Nephron progenitor cell (in vitro differentiated cells): ENCODE measurements around the gene RADIL.
A peak's percentile ranks its signal among the peaks of the same experiment; 100 is the strongest.

ENCODE experiments used
- DNase-seq: peaks from one replicate; pipeline ENCODE4 v3.0.0; 2021
- H3K27ac Mint-ChIP-seq: 2 replicates; pipeline ENCODE4 v1.8.0; 2021; ENCODE audit warnings: mild to moderate bottlenecking, moderate library complexity, mixed read lengths
- H3K27me3 Mint-ChIP-seq: 2 replicates; pipeline ENCODE4 v1.8.0; 2021; ENCODE audit warnings: mild to moderate bottlenecking, low read depth, mixed read lengths; ENCODE audit not compliant: poor library complexity
- H3K36me3 Mint-ChIP-seq: 2 replicates; pipeline ENCODE4 v1.8.0; 2021; ENCODE audit warnings: low read depth, mixed read lengths
- H3K4me1 Mint-ChIP-seq: 2 replicates; pipeline ENCODE4 v1.8.0; 2021; ENCODE audit warnings: mixed read lengths
- H3K4me3 Mint-ChIP-seq: 2 replicates; pipeline ENCODE4 v1.8.0; 2021; ENCODE audit warnings: mild to moderate bottlenecking, moderate library complexity, mixed read lengths
- H3K9me3 Mint-ChIP-seq: 2 replicates; pipeline ENCODE4 v1.8.0; 2021; ENCODE audit warnings: mild to moderate bottlenecking, moderate library complexity, mixed read lengths
- CTCF ChIP-seq: fragments of 200-600 bp; sonication (generic); IDR thresholded peaks from 2 replicates; pipeline ENCODE4 v1.5.0; 2021; ENCODE audit warnings: antibody characterized with exemption

Gene RADIL

GRCh38 chr7:4774007-4774406, 109.5 kb downstream of the RADIL start:
- H3K27me3 Mint-ChIP-seq, result peaks cover 3% of the 10 kb centered on the region
- no peak for TF ChIP-seq CTCF
- H3K4me1 Mint-ChIP-seq, result peaks cover 31% of the 10 kb centered on the region
- no peak for DNase-seq
- H3K27ac Mint-ChIP-seq, result peak overlapping the region; percentile 17
- no peaks in the 10 kb centered on the region for H3K36me3 Mint-ChIP-seq
- peak overlapping the region; percentile 99 for H3K4me3 Mint-ChIP-seq
- no peaks in the 10 kb centered on the region for H3K9me3 Mint-ChIP-seq

DNA sequence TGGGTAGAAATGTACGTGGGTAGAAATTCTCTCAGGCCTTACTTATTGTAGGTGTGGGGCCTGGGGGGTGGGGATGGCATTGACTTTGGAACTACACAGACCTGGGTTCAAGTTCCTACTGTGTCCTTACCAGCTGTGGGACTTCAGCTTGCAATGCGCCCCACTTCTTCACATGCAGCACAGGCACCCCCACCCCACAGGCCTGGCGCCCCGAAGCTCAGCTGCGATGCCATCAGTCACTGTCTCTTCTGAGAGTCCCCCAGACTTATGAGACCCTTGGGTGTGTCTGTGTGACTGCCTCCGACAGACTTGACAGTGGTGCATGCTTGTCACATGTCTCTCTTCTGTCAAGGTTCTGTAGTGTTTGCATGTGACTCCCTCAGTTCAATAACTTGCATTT, 111.2 kb downstream of the RADIL start:
- H3K4me3 Mint-ChIP-seq, result no peak overlapping the region
- peaks cover 3% of the 10 kb centered on the region for H3K27me3 Mint-ChIP-seq
- TF ChIP-seq CTCF, result no peak
- DNase-seq, result no peak
- H3K4me1 Mint-ChIP-seq, result peaks cover 36% of the 10 kb centered on the region
- no peaks in the 10 kb centered on the region for H3K9me3 Mint-ChIP-seq
- no peak overlapping the region for H3K27ac Mint-ChIP-seq
- H3K36me3 Mint-ChIP-seq, result no peaks in the 10 kb centered on the region

DNA sequence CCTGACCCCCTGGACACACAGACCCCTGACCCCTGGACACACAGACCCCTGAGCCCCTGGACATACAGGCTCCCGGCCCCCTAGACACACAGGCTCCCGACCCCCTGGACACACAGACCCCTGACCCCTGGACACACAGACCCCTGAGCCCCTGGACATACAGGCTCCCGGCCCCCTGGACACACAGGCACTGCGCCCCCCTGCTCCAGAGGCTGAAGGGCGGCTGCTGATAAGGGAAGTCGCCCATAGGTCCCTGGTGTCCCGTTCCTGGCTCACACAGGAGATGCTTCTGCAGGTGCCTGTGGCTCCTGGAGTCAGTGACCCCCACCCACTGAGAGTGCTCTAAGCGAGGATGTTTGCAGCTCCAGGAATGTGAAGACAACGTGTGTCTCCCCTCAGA, 111.8 kb downstream of the RADIL start:
- no peak for TF ChIP-seq CTCF
- Mint-ChIP-seq H3K27me3 (peaks cover 3% of the 10 kb centered on the region), H3K4me3 (no peak overlapping the region), H3K36me3 (peaks cover 3% of the 10 kb centered on the region), H3K9me3 (no peaks in the 10 kb centered on the region), H3K4me1 (peaks cover 32% of the 10 kb centered on the region), H3K27ac (no peak overlapping the region)
- no peak for DNase-seq

DNA sequence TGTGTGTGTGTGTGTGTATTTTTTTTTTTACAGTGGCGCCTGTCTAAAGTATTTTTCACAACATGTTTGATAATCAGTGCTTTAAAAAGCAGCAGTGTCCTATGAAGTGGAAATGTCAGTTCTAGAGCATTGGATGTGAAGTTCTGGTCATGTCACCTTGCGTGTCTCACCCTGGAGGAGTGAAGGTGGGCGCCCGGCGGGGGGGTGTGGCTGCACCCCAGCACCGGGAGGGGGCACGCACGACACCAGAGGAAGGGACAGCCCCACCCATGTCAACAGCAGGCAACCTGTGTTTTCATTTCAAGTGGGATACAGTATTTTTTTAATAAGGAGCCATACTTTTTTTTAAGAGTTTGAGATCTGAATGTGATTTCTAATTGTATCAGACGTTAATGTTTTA, 112.6 kb downstream of the RADIL start:
- Mint-ChIP-seq H3K4me3 (no peak overlapping the region), H3K27me3 (peaks cover 3% of the 10 kb centered on the region), H3K9me3 (no peaks in the 10 kb centered on the region), H3K36me3 (peaks cover 6% of the 10 kb centered on the region), H3K4me1 (peaks cover 25% of the 10 kb centered on the region), H3K27ac (no peak overlapping the region)
- no peak for DNase-seq
- no peak for TF ChIP-seq CTCF

GRCh38 chr7:4769761-4770160, 113.8 kb downstream of the RADIL start:
- H3K27ac Mint-ChIP-seq, result peak overlapping the region; percentile 65
- TF ChIP-seq CTCF, result no peak

More at GRCh38 chr7:4769761-4770160, 113.8 kb downstream of the RADIL start:
- DNase-seq, result no peak
- Mint-ChIP-seq H3K9me3 (no peaks in the 10 kb centered on the region), H3K27me3 (peaks cover 3% of the 10 kb centered on the region), H3K4me3 (no peak overlapping the region), H3K36me3 (peaks cover 8% of the 10 kb centered on the region), H3K4me1 (peaks cover 15% of the 10 kb centered on the region)
